HEK293 (cell line): ENCODE data around the gene DLG2.

Experiments used
- MYNN ChIP-seq: fragments of 450-650 bp; formaldehyde crosslinking; IDR thresholded peaks from 2 replicates; pipeline ENCODE4 v1.5.1; 2016; ENCODE audit warnings: missing biosample characterization, missing genetic modification characterization, borderline replicate concordance
- ZBTB7A ChIP-seq: fragments of 450-650 bp; formaldehyde crosslinking; IDR thresholded peaks from 2 replicates; pipeline ENCODE4 v1.5.1; 2016; ENCODE audit warnings: low read depth, missing biosample characterization, missing genetic modification characterization
- TF ChIP-seq, protein P1 (sequence below): fragments of 450-650 bp; formaldehyde crosslinking; IDR thresholded peaks from 2 replicates; pipeline ENCODE4 v1.5.1; 2016; ENCODE audit warnings: missing biosample characterization, missing genetic modification characterization

DNA sequence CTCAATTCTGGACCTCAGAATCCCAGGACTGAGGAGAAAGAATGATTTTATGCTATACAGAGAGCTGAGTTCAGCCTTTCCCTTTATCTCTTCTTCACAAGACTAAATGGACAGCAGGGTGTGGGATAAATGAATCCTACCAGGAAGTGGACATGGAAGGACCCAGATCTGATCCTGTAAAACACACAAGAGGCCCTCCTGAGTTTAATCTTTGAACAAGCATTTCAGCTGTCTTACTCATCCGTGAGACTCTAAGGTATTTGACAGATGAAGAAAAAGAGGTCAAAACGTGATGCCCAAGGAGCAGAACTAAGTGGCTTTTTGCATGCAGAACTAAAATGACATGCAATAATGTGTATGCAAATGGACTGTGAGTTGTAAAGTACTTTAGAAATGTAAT is 511.3 kb downstream of the DLG2 start:
- TF ChIP-seq, protein P1, sequence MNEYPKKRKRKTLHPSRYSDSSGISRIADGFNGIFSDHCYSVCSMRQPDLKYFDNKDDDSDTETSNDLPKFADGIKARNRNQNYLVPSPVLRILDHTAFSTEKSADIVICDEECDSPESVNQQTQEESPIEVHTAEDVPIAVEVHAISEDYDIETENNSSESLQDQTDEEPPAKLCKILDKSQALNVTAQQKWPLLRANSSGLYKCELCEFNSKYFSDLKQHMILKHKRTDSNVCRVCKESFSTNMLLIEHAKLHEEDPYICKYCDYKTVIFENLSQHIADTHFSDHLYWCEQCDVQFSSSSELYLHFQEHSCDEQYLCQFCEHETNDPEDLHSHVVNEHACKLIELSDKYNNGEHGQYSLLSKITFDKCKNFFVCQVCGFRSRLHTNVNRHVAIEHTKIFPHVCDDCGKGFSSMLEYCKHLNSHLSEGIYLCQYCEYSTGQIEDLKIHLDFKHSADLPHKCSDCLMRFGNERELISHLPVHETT (tag by site-specific recombination): no peak
- TF ChIP-seq ZBTB7A (no peak), MYNN (tag by site-specific recombination) (no peak)
